ENCODE results near the gene LSM4.

GRCh38 chr19:18271433-18271841 is 51.4 kb downstream of the LSM4 start:
- no peak for TF ChIP-seq CTCF (IDR thresholded peaks at IDR 0.05; ENCODE audit: low read depth, low read length, poor library complexity, severe bottlenecking)
- TF ChIP-seq EZH2phosphoT487 (IDR thresholded peaks at IDR 0.05; ENCODE audit: borderline replicate concordance, low read length): no peak
